Progenitor cell of endocrine pancreas (in vitro differentiated cells): ENCODE results near the gene BAIAP3. TPM values are rescaled to one million over a fixed set of nuclear protein-coding genes. Genes with fewer than 3 reads are reported as not detected.

ENCODE experiments used
- DNase-seq: peaks from one replicate; pipeline ENCODE4 v3.0.0; 2021; ENCODE audit warnings: low spot score; ENCODE audit not compliant: unreplicated experiment
- H3K27ac Mint-ChIP-seq: 2 replicates; pipeline ENCODE4 v1.8.0; 2021; ENCODE audit warnings: mild to moderate bottlenecking, moderate library complexity, mixed read lengths
- H3K27me3 Mint-ChIP-seq: 2 replicates; pipeline ENCODE4 v1.8.0; 2021; ENCODE audit warnings: mixed read lengths
- H3K36me3 Mint-ChIP-seq: 2 replicates; pipeline ENCODE4 v1.8.0; 2022; ENCODE audit warnings: mixed read lengths; ENCODE audit not compliant: insufficient read depth
- H3K4me1 Mint-ChIP-seq: 2 replicates; pipeline ENCODE4 v1.8.0; 2021; ENCODE audit warnings: low read depth, mixed read lengths
- H3K4me3 Mint-ChIP-seq: 2 replicates; pipeline ENCODE4 v1.8.0; 2021; ENCODE audit warnings: low read depth, mild to moderate bottlenecking, moderate library complexity, mixed read lengths
- H3K9me3 Mint-ChIP-seq: 2 replicates; pipeline ENCODE4 v1.8.0; 2021; ENCODE audit warnings: low read depth, mixed read lengths
- CTCF ChIP-seq: fragments of 200-600 bp; sonication (generic); IDR thresholded peaks from one replicate; pipeline ENCODE4 v1.5.0; 2021; ENCODE audit warnings: antibody characterized with exemption, mild to moderate bottlenecking; ENCODE audit not compliant: unreplicated experiment
- total RNA-seq: library from RNA; stranded (reverse); gene quantifications from 2 replicates; pipeline ENCODE4 v1.2.1, GENCODE V29; 2021

The BAIAP3 gene
- total RNA-seq, 1 donor from 2014 or later: 17.5 TPM

- Mint-ChIP-seq H3K4me3 (no peak overlapping the region), H3K27me3 (no peaks in the 10 kb centered on the region), H3K36me3 (peaks cover 1% of the 10 kb centered on the region), H3K9me3 (no peaks in the 10 kb centered on the region), H3K27ac (no peak overlapping the region), H3K4me1 (no peaks in the 10 kb centered on the region)
- no peak for DNase-seq
- TF ChIP-seq CTCF: no peak
Observed at GRCh38 chr16:1367486-1368174, 34.2 kb downstream of the BAIAP3 start.

GRCh38 chr16:1371054-1371978 lies 37.9 kb downstream of the BAIAP3 start:
- H3K4me1 Mint-ChIP-seq: no peaks in the 10 kb centered on the region
- no peak for DNase-seq
- H3K27ac Mint-ChIP-seq: no peak overlapping the region
- no peaks in the 10 kb centered on the region for H3K9me3 Mint-ChIP-seq
- no peaks in the 10 kb centered on the region for H3K27me3 Mint-ChIP-seq
- H3K4me3 Mint-ChIP-seq: no peak overlapping the region
- TF ChIP-seq CTCF: no peak
- no peaks in the 10 kb centered on the region for H3K36me3 Mint-ChIP-seq

- H3K4me1 Mint-ChIP-seq: no peaks in the 10 kb centered on the region
- no peak for DNase-seq
- no peaks in the 10 kb centered on the region for H3K36me3 Mint-ChIP-seq
- H3K27me3 Mint-ChIP-seq: no peaks in the 10 kb centered on the region
- H3K27ac Mint-ChIP-seq: no peak overlapping the region
- TF ChIP-seq CTCF: no peak
- H3K9me3 Mint-ChIP-seq: no peaks in the 10 kb centered on the region
- no peak overlapping the region for H3K4me3 Mint-ChIP-seq
Observed at GRCh38 chr16:1372292-1372950, 39.0 kb downstream of the BAIAP3 start.

GRCh38 chr16:1374418-1375297 lies 41.2 kb downstream of the BAIAP3 start:
- Mint-ChIP-seq H3K36me3 (no peaks in the 10 kb centered on the region), H3K9me3 (no peaks in the 10 kb centered on the region), H3K27me3 (peaks cover 7% of the 10 kb centered on the region), H3K4me1 (peaks cover 4% of the 10 kb centered on the region), H3K27ac (no peak overlapping the region), H3K4me3 (no peak overlapping the region)
- no peak for DNase-seq
- no peak for TF ChIP-seq CTCF
